Liver (tissue), 9 donors: ENCODE results near the gene KLHL30. TPM values are rescaled to one million over a fixed set of nuclear protein-coding genes. Genes with fewer than 3 reads are reported as not detected.

Source experiments
- DNase-seq: peaks from one replicate; pipeline ENCODE4 v3.0.0-alpha.2; 2017; ENCODE audit warnings: low spot score
- H3K27ac ChIP-seq, 2 donors: one replicate each; pipeline ENCODE4 v1.7.0; 2013; ENCODE audit warnings: inconsistent platforms in 2 of 2, low read length in 2 of 2, control low read depth in 1 of 2, low read depth in 1 of 2, mild to moderate bottlenecking in 1 of 2
- H3K27me3 ChIP-seq, 4 donors: one replicate each; pipeline versions ENCODE4 v1.6.1 to v1.7.0; 2013; ENCODE audit warnings: low read length in 3 of 4, inconsistent platforms in 1 of 4, mild to moderate bottlenecking in 1 of 4, moderate library complexity in 1 of 4; ENCODE audit not compliant: control insufficient read depth in 4 of 4, insufficient read depth in 4 of 4
- H3K36me3 ChIP-seq, 4 donors: one replicate each; pipeline versions ENCODE4 v1.6.1 to v1.7.0; 2013; ENCODE audit warnings: low read length in 3 of 4, mild to moderate bottlenecking in 3 of 4, low read depth in 1 of 4, moderate library complexity in 1 of 4; ENCODE audit not compliant: control insufficient read depth in 4 of 4, insufficient read depth in 3 of 4
- H3K4me1 ChIP-seq, 4 donors: one replicate each; pipeline versions ENCODE4 v1.6.1 to v1.7.0; 2013; ENCODE audit warnings: low read length in 3 of 4, mild to moderate bottlenecking in 3 of 4, moderate library complexity in 1 of 4; ENCODE audit not compliant: control insufficient read depth in 4 of 4, insufficient read depth in 4 of 4
- H3K4me3 ChIP-seq, 3 donors: one replicate each; pipeline versions ENCODE4 v1.6.1 to v1.7.0; 2013; ENCODE audit warnings: low read length in 3 of 3, control low read depth in 1 of 3, low read depth in 1 of 3, mild to moderate bottlenecking in 1 of 3
- H3K9ac ChIP-seq, 2 donors: one replicate each; pipeline ENCODE4 v1.7.0; 2013; ENCODE audit warnings: low read length in 2 of 2, mild to moderate bottlenecking in 2 of 2, moderate library complexity in 2 of 2, control low read depth in 1 of 2, low read depth in 1 of 2
- H3K9me3 ChIP-seq, 4 donors: one replicate each; pipeline versions ENCODE4 v1.6.1 to v1.7.0; 2013; ENCODE audit warnings: low read length in 3 of 4; ENCODE audit not compliant: control insufficient read depth in 4 of 4
- EGR1 ChIP-seq, 2 donors: IDR thresholded peaks; 2 replicates each; pipeline ENCODE4 v1.6.1; 2016 to 2018; ENCODE audit warnings: antibody characterized with exemption in 2 of 2, low read depth in 2 of 2
- FOXA1 ChIP-seq: IDR thresholded peaks from 2 replicates; pipeline ENCODE4 v1.6.1; 2016; ENCODE audit warnings: antibody characterized with exemption
- FOXA2 ChIP-seq: IDR thresholded peaks from 2 replicates; pipeline ENCODE4 v1.6.1; 2016; ENCODE audit warnings: antibody characterized with exemption
- GABPA ChIP-seq, 2 donors: IDR thresholded peaks in 1 of 2; conservative IDR thresholded peaks in 1 of 2; 2 replicates each; pipeline ENCODE4 v1.6.1; 2016; ENCODE audit warnings: antibody characterized with exemption in 2 of 2, mild to moderate bottlenecking in 1 of 2, moderate library complexity in 1 of 2
- HNF4A ChIP-seq, 2 donors: conservative IDR thresholded peaks; 2 replicates each; pipeline ENCODE4 v1.6.1; 2016; ENCODE audit warnings: antibody characterized with exemption in 2 of 2, mild to moderate bottlenecking in 2 of 2
- HNF4G ChIP-seq: IDR thresholded peaks from 2 replicates; pipeline ENCODE4 v1.6.1; 2016; ENCODE audit warnings: antibody characterized with exemption
- JUND ChIP-seq, 2 donors: IDR thresholded peaks; 2 replicates each; pipeline ENCODE4 v1.6.1; 2016; ENCODE audit warnings: antibody characterized with exemption in 2 of 2
- NR2F2 ChIP-seq: IDR thresholded peaks from 2 replicates; pipeline ENCODE4 v1.6.1; 2016; ENCODE audit warnings: antibody characterized with exemption
- RAD21 ChIP-seq, 2 donors: IDR thresholded peaks; 2 replicates each; pipeline ENCODE4 v1.6.1; 2016; ENCODE audit warnings: antibody characterized with exemption in 2 of 2, mild to moderate bottlenecking in 2 of 2
- RXRA ChIP-seq, 2 donors: IDR thresholded peaks; 2 replicates each; pipeline ENCODE4 v1.6.1; 2017 to 2018; ENCODE audit warnings: antibody characterized with exemption in 2 of 2, mild to moderate bottlenecking in 1 of 2
- SP1 ChIP-seq: IDR thresholded peaks from 2 replicates; pipeline ENCODE4 v1.6.1; 2018; ENCODE audit warnings: antibody characterized with exemption, mild to moderate bottlenecking
- TAF1 ChIP-seq: conservative IDR thresholded peaks from 2 replicates; pipeline ENCODE4 v1.6.1; 2016; ENCODE audit warnings: antibody characterized with exemption, mild to moderate bottlenecking
- YY1 ChIP-seq: IDR thresholded peaks from 2 replicates; pipeline ENCODE4 v1.6.1; 2016; ENCODE audit warnings: antibody characterized with exemption, mild to moderate bottlenecking
- WGBS: extraction: QIAGEN DNeasy Blood & Tissue Kit; methylation state at CpG from one replicate; pipeline ENCODE4 v1.1.7; 2013; 5-methylcytosine and 5-hydroxymethylcytosine counted together
- polyA plus RNA-seq, 2 donors: library from polyadenylated mRNA; stranded (reverse) in 1 of 2; unstranded in 1 of 2; fragments of 200-250 nt in 1 of 2; fragments of >200 nt in 1 of 2; fragmentation: Nextera tagmentation in 1 of 2; extraction: Ambion mirVana in 1 of 2; gene quantifications; one replicate each; pipeline versions ENCODE4 v1.2.1 to v1.2.3, GENCODE V29; 2013 to 2015
- total RNA-seq, 2 donors: library from RNA; depleted of rRNA; stranded (reverse); fragments of >200 nt; gene quantifications; one replicate each; pipeline ENCODE4 v1.2.3, GENCODE V29; 2014
- TF ChIP-seq, protein P1 (sequence below): IDR thresholded peaks from 2 replicates; pipeline ENCODE4 v1.6.1; 2016; ENCODE audit warnings: antibody characterized with exemption
- TF ChIP-seq, protein P2 (sequence below): IDR thresholded peaks from 2 replicates; pipeline ENCODE4 v1.6.1; 2016; ENCODE audit warnings: antibody characterized with exemption, mild to moderate bottlenecking
- TF ChIP-seq, protein P3 (sequence below): fragments of 150-350 bp; IDR thresholded peaks from 2 replicates; pipeline ENCODE4 v1.5.1; 2017; ENCODE audit warnings: improper control_type of control experiment, low read depth, low read length; ENCODE audit not compliant: missing input control
- TF ChIP-seq, protein P4 (sequence below): IDR thresholded peaks from 2 replicates; pipeline ENCODE4 v1.6.1; 2016; ENCODE audit warnings: antibody characterized with exemption
- TF ChIP-seq, protein P5 (sequence below): IDR thresholded peaks from 2 replicates; pipeline ENCODE4 v1.6.1; 2016; ENCODE audit warnings: antibody characterized with exemption
- donor health status: healthy.
- donor health status: healthy.
- donor health status: healthy.
- donor health status: healthy.
- donor health status: healthy.

The KLHL30 gene
- total and polyA plus RNA-seq, 4 donors: 0.05 to 0.08 TPM; not detected in 2

DNA sequence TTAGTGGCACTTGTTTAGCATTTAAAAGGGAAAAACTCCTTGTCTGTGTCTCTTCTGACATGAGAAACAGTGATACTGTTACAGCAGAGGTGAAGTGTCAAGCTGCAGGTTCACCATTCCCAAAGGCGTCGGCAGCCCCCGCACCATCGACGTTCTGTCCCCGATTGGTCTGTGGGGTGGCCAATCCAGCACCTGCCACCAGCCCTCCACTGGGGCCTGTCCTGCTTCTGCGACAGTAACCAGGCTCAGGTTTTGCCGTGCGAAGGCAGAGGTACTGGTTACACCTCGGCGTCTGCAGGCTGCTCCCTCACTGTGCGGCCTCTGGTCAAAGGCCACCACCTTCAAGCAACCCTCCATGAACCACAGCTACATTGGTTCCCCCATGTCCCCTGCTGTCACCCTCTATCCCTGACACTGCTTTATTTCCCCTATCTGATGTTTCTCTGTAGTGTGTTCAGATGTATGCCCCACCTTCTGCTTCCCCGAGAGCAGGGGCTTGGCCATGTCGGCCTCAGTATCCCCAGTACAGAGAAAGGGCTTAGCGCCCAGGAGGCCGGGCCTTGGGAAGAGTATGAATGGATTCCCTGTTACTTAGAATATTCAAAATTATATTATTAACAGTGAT lies 46.9 kb upstream of the KLHL30 start:
- Histone ChIP-seq H3K27me3 (no peaks in the 10 kb centered on the region), H3K27ac (no peak overlapping the region), H3K36me3 (peaks cover 0 to 12% (median 3%) of the 10 kb centered on the region in 4 donors), H3K9ac (no peak overlapping the region), H3K4me3 (no peak overlapping the region), H3K9me3 (no peaks in the 10 kb centered on the region), H3K4me1 (no peaks in the 10 kb centered on the region)
- 97% methylated on average over 16 of the region's 16 CpGs for WGBS
- no peak for TF ChIP-seq SP1
- TF ChIP-seq, protein P1, sequence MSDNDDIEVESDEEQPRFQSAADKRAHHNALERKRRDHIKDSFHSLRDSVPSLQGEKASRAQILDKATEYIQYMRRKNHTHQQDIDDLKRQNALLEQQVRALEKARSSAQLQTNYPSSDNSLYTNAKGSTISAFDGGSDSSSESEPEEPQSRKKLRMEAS: no peak
- no peak for TF ChIP-seq YY1
- TF ChIP-seq NR2F2: no peak
- TF ChIP-seq FOXA1: no peak
- no peak for TF ChIP-seq FOXA2
- no peak for TF ChIP-seq EGR1 (IDR thresholded peaks at IDR 0.05; ENCODE audit: low read depth in 2 of 2)
- TF ChIP-seq RXRA (IDR thresholded peaks at IDR 0.05): no peak
- DNase-seq: no peak

DNA sequence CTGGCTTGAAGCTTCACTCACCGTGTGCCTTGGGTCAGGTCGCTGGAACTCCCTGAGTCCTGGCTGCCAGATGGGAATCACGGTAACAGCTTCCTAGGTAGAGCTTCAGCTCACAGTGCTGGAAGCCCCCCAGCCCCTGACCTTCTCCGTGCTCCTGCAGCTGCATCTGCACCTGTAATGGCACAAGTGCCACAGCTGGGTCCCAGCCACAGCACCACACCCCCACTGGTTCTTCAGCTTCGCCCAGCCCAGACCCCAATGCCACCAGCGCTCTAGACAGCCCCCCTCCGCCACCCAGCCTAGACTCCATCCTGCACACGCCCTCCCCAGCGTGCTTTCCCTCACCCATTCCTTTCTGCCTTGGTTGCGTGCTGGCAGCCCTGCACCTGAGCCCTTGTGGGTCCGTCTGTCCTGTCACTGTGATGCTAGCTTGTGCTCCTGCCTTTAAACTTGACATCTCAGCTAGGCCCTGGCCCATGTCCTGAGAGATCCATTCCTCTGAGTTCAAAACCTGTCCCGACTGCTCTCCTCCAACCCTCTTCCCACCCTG lies 45.9 kb upstream of the KLHL30 start:
- Histone ChIP-seq H3K36me3 (peaks cover 0 to 12% (median 3%) of the 10 kb centered on the region in 4 donors), H3K9me3 (no peaks in the 10 kb centered on the region), H3K9ac (no peak overlapping the region), H3K27me3 (no peaks in the 10 kb centered on the region), H3K4me3 (no peak overlapping the region), H3K4me1 (no peaks in the 10 kb centered on the region), H3K27ac (no peak overlapping the region)
- DNase-seq: no peak
- TF ChIP-seq RAD21 (IDR thresholded peaks at IDR 0.05) (no peak), GABPA (IDR thresholded peaks at IDR 0.05 in 1 of 2, conservative IDR thresholded peaks at IDR 0.05 in 1 of 2) (no peak), EGR1 (IDR thresholded peaks at IDR 0.05; ENCODE audit: low read depth in 2 of 2) (no peak), HNF4G (no peak), TAF1 (no peak), HNF4A (conservative IDR thresholded peaks at IDR 0.05) (no peak), FOXA2 (no peak), NR2F2 (no peak), SP1 (no peak), FOXA1 (no peak), RXRA (IDR thresholded peaks at IDR 0.05) (no peak), JUND (IDR thresholded peaks at IDR 0.05) (no peak), YY1 (no peak)
- TF ChIP-seq, protein P2, sequence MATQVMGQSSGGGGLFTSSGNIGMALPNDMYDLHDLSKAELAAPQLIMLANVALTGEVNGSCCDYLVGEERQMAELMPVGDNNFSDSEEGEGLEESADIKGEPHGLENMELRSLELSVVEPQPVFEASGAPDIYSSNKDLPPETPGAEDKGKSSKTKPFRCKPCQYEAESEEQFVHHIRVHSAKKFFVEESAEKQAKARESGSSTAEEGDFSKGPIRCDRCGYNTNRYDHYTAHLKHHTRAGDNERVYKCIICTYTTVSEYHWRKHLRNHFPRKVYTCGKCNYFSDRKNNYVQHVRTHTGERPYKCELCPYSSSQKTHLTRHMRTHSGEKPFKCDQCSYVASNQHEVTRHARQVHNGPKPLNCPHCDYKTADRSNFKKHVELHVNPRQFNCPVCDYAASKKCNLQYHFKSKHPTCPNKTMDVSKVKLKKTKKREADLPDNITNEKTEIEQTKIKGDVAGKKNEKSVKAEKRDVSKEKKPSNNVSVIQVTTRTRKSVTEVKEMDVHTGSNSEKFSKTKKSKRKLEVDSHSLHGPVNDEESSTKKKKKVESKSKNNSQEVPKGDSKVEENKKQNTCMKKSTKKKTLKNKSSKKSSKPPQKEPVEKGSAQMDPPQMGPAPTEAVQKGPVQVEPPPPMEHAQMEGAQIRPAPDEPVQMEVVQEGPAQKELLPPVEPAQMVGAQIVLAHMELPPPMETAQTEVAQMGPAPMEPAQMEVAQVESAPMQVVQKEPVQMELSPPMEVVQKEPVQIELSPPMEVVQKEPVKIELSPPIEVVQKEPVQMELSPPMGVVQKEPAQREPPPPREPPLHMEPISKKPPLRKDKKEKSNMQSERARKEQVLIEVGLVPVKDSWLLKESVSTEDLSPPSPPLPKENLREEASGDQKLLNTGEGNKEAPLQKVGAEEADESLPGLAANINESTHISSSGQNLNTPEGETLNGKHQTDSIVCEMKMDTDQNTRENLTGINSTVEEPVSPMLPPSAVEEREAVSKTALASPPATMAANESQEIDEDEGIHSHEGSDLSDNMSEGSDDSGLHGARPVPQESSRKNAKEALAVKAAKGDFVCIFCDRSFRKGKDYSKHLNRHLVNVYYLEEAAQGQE: no peak
- TF ChIP-seq, protein P1: no peak
- TF ChIP-seq, protein P3, sequence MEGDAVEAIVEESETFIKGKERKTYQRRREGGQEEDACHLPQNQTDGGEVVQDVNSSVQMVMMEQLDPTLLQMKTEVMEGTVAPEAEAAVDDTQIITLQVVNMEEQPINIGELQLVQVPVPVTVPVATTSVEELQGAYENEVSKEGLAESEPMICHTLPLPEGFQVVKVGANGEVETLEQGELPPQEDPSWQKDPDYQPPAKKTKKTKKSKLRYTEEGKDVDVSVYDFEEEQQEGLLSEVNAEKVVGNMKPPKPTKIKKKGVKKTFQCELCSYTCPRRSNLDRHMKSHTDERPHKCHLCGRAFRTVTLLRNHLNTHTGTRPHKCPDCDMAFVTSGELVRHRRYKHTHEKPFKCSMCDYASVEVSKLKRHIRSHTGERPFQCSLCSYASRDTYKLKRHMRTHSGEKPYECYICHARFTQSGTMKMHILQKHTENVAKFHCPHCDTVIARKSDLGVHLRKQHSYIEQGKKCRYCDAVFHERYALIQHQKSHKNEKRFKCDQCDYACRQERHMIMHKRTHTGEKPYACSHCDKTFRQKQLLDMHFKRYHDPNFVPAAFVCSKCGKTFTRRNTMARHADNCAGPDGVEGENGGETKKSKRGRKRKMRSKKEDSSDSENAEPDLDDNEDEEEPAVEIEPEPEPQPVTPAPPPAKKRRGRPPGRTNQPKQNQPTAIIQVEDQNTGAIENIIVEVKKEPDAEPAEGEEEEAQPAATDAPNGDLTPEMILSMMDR: no peak
- TF ChIP-seq, protein P4, sequence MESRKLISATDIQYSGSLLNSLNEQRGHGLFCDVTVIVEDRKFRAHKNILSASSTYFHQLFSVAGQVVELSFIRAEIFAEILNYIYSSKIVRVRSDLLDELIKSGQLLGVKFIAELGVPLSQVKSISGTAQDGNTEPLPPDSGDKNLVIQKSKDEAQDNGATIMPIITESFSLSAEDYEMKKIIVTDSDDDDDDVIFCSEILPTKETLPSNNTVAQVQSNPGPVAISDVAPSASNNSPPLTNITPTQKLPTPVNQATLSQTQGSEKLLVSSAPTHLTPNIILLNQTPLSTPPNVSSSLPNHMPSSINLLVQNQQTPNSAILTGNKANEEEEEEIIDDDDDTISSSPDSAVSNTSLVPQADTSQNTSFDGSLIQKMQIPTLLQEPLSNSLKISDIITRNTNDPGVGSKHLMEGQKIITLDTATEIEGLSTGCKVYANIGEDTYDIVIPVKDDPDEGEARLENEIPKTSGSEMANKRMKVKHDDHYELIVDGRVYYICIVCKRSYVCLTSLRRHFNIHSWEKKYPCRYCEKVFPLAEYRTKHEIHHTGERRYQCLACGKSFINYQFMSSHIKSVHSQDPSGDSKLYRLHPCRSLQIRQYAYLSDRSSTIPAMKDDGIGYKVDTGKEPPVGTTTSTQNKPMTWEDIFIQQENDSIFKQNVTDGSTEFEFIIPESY: no peak
- TF ChIP-seq, protein P5, sequence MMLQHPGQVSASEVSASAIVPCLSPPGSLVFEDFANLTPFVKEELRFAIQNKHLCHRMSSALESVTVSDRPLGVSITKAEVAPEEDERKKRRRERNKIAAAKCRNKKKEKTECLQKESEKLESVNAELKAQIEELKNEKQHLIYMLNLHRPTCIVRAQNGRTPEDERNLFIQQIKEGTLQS: no peak
- 96% methylated on average over 12 of the region's 12 CpGs for WGBS
